Tibial nerve (tissue), 4 donors: ENCODE data around the gene ST8SIA4.

ENCODE experiments used
- CTCF ChIP-seq, 5 experiments: fragments of 200-600 bp in 3 of 5; fragments of 450-650 bp in 2 of 5; sonication (generic) in 3 of 5; IDR thresholded peaks; one replicate each; pipeline ENCODE4 v1.5.1; 2016 to 2019; ENCODE audit warnings: antibody characterized with exemption in 5 of 5, mild to moderate bottlenecking in 3 of 5, moderate library complexity in 2 of 5
- EP300 ChIP-seq, 2 donors: sonication (generic); formaldehyde crosslinking; IDR thresholded peaks; one replicate each; pipeline ENCODE4 v1.6.1; 2017; ENCODE audit warnings: antibody characterized with exemption in 2 of 2, mild to moderate bottlenecking in 1 of 2
- POLR2A ChIP-seq, 2 donors: fragments of 450-650 bp; IDR thresholded peaks; one replicate each; pipeline ENCODE4 v1.6.1; 2017; ENCODE audit warnings: antibody characterized with exemption in 2 of 2, mild to moderate bottlenecking in 2 of 2, moderate library complexity in 2 of 2

- TF ChIP-seq CTCF (IDR thresholded peaks at IDR 0.05) (no peak), POLR2A (IDR thresholded peaks at IDR 0.05) (no peak), EP300 (IDR thresholded peaks at IDR 0.05) (no peak)
Measured at GRCh38 chr5:100775533-100775855, 127.6 kb downstream of the ST8SIA4 start.
